Activated CD8-positive, alpha-beta memory T cell treated with anti-CD3 and anti-CD28 coated beads for 36 hours (primary cell): ENCODE data around the gene HS6ST3. TPM values are rescaled to one million over a fixed set of nuclear protein-coding genes. Genes with fewer than 3 reads are reported as not detected.

Experiments
- CTCF ChIA-PET: fragments of 350-600 bp; sonication (Branson Sonifier 250); formaldehyde crosslinking; loops from one replicate; lab custom pipeline; 2021; ENCODE audit warnings: antibody characterized with exemption; lab: Charles Lee
- POLR2A ChIA-PET: fragments of 350-600 bp; sonication (Branson Sonifier 250); formaldehyde crosslinking; loops from one replicate; lab custom pipeline; 2021; ENCODE audit warnings: antibody characterized with exemption; lab: Charles Lee
- total RNA-seq, 2 experiments: library from RNA; stranded (reverse); gene quantifications; one replicate each; pipeline ENCODE4 v1.2.3, GENCODE V29; 2021

HS6ST3 gene
- total RNA-seq, 2 experiments from 2014 or later = not detected

DNA sequence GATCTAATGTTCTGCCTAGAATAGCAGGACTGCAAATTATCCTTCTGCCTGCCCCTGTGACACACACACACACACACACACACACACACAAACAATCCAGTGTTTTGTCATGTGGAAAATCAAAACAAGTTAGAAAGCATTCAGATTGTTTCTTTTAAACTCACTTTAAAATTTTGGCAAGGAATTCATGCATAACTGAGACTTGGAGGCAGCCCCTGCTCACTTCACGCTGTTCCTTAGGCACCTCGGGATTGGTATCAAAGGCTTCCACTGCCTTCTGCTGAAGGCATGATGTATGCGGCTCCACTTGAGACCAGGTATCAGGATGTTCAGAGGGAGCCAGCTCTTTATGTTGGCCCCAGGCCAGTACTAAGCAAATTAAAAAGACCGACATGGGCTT, 745.6 kb downstream of the HS6ST3 start:
- ChIA-PET CTCF (no interaction called here), POLR2A (no interaction called here)

GRCh38 chr13:96836733-96837132, 746.8 kb downstream of the HS6ST3 start:
- ChIA-PET CTCF (no interaction called here), POLR2A (no interaction called here)

- CTCF ChIA-PET = no interaction called here
- POLR2A ChIA-PET = no interaction called here
Observed at GRCh38 chr13:96837809-96838208, 747.9 kb downstream of the HS6ST3 start.

- ChIA-PET POLR2A (no interaction called here), CTCF (no interaction called here)
Observed at GRCh38 chr13:96844195-96844594, 754.3 kb downstream of the HS6ST3 start.

DNA sequence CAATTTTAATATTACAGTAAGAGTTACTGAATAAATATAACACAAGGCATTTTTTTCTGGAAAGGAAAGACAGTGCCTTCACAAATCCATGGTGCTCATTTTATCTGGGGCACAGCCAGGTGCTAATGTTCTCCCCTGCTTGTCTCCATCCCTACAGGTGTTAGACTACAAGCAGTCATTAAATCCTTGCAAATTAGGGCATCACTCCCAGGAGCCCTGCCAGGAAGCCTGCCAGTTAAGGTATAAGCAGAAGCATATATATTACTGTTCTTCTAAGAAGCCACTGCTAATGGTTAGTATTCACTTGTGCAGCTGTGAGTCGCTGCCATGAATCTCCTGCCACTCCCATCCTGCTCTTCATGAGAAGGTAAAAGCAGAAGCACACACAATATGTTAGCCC, 754.7 kb downstream of the HS6ST3 start:
- POLR2A ChIA-PET = no interaction called here
- CTCF ChIA-PET = no interaction called here

DNA sequence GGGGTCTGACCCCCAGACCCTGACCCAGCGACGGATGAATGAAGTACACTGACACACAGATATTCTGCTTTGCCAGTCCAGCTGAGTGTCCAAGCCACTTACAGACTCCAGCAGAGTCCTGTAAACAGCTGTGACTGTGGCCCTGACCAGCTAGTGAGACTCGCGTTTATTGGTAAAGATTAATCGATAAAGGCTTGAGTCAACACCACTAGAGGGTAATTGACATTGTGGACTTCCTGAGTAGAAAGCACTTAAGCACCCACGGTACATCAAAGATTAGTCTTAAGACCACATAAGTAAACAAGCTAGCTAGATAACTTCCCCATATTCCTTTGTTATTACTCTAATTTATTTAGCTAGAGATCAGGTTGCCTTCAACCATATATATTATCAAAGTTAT, 758.4 kb downstream of the HS6ST3 start:
- ChIA-PET POLR2A (no interaction called here), CTCF (no interaction called here)

GRCh38 chr13:96849091-96849490, 759.2 kb downstream of the HS6ST3 start:
- ChIA-PET CTCF (no interaction called here), POLR2A (no interaction called here)

DNA sequence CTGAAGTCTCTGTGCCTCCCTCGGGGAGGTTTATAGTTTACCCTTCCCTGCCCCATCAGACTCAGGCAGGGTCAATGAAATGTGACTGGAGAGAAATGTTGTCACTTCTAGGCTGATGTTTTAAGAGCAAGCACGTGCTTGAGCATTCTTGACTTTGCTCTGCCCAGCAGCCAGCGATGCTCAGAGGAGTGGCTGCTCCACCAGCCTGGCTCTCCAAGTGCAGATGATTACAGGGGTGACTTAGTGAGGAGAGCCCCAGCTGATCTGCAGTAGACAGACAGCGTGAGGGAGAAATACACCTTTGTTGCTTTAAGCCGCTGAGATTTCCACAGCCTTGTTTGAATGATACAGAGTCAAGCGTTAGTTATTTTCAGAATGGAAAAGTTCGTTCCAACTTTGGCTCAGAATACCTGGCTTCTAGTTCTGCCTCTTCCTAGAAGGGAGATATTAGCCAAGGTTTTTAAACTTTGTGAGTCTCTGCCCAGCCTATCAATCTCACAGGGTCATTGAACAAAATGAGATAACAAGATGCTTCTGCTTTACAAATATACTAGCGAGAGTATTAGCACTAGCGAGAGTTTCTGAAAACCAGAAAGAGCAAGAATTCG, 760.7 kb downstream of the HS6ST3 start:
- POLR2A ChIA-PET = no interaction called here
- CTCF ChIA-PET = no interaction called here

- CTCF ChIA-PET = no interaction called here
Observed at GRCh38 chr13:96851856-96852445, 762.0 kb downstream of the HS6ST3 start.

DNA sequence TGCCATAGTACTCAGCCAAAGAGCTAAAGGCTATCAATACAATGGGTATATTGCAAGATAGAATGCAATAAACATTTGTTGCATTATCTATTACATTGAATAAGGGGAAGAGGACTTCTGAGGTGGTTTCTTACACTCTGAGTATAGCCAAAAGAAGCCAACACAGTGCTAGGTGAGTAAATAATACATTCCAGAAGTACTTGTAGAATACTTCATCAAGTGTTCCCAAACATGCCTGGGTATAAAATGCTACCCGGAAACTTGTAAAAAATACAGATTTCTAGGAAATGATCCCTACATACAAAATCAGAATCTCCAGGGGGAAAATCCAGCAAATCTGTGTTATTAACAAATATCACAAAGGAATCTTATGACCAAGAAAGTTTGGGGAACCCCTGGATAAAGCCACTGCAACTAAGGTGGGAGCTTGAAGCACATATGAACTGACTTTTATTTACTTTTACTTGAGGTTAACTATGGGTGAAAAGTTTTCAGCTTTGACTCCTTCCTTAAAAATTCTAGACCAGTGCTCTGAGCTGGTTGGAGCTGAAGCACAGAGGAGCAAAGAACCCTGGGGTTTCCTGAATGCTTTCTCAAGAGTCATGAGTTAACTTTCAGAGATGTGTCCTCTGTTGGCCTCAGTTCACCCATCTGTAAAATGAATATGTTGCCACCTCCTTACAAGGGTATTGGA, 768.4 kb downstream of the HS6ST3 start:
- CTCF ChIA-PET = no interaction called here
- POLR2A ChIA-PET = no interaction called here

More at GRCh38 chr13:96851856-96852445, 762.0 kb downstream of the HS6ST3 start:
- POLR2A ChIA-PET = no interaction called here

DNA sequence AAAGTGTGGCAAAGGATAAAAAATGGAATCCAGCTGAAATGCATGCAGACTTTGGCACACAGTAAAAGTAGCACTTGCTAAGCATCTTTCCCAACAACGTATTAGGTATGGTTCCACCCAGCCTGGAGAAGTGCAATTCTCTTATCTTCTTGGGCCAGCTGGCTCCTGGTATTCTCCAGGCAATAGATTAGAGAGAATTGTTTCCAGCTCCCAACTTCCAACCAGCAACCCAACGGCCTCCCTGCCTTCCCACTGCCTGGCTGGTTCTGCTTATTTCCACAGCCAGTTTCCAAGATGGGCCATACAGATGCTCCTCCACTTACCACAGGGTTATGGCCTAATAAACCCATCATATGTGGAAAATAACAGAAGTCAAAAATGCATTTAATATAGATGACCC, 771.0 kb downstream of the HS6ST3 start:
- CTCF ChIA-PET = no interaction called here
- POLR2A ChIA-PET = no interaction called here

- CTCF ChIA-PET = no interaction called here
Observed at GRCh38 chr13:96862093-96862492, 772.2 kb downstream of the HS6ST3 start.

DNA sequence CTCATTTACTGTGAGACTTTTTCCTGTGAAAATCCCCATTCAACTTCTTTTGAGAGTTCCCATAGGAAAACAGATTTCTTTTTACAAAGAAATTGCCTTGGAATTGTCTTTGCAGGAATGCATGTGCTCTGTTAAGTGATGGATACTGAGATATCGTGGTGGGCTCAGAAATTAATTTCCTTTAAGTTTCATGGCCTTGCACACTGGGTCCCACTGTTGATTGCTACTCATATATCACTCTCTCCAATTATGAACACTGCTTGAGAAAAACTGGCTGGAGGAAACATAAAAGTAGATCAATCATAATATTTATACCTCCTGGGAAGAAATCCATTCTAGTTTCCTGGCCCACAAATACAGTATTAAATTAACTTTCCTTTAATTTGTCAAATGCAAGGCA, 773.1 kb downstream of the HS6ST3 start:
- CTCF ChIA-PET = no interaction called here
- POLR2A ChIA-PET = no interaction called here

More at GRCh38 chr13:96862093-96862492, 772.2 kb downstream of the HS6ST3 start:
- POLR2A ChIA-PET = no interaction called here

- CTCF ChIA-PET = no interaction called here
- POLR2A ChIA-PET = no interaction called here
Observed at GRCh38 chr13:96871469-96871868, 781.6 kb downstream of the HS6ST3 start.

DNA sequence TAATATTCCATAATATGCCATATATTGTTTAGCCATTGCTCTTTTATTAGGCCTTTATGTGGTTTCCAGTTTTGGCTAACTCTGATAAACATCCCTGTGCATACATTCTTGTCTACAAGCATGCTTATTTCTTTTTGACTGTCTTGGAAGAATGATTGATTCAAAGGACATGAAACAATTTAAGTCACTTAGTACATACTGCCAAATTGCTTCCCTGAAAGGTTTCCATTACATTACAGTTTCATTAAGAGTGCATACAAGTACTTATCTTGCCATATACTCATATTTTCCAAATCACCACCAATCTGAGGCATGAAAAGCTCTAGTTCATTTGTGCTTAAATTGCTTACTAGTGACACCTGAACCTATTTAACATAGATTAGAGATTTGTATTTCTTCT, 790.5 kb downstream of the HS6ST3 start:
- ChIA-PET POLR2A (no interaction called here), CTCF (no interaction called here)

Other genes with a start within 250 kb of the HS6ST3 start
- gene UGGT2, start 36.7 kb upstream of the HS6ST3 start, total RNA-seq = not detected